ENCODE results near the gene HOXD12. TPM values are rescaled to one million over a fixed set of nuclear protein-coding genes. Genes with fewer than 3 reads are reported as not detected.

HOXD12 gene
- total RNA-seq, 2 experiments from 2014 or later, result not detected

- H3K4me3 Mint-ChIP-seq, result peak overlapping the region; percentile 85
- ATAC-seq (ENCODE audit: poor library complexity), result no peak
- Histone ChIP-seq H3K36me3 (ENCODE audit: insufficient read depth, low read length) (no peaks in the 10 kb centered on the region), H3K27ac (ENCODE audit: low read depth in 1 of 2, low read length in 2 of 2) (no peak overlapping the region), H3K4me1 (ENCODE audit: insufficient read depth, low read length) (peaks cover 31% of the 10 kb centered on the region), H3K9me3 (ENCODE audit: control insufficient read depth in 1 of 2, insufficient read depth in 1 of 2, low read length in 2 of 2) (peaks cover 3 to 51% of the 10 kb centered on the region in 2 experiments), H3K27me3 (ENCODE audit: control insufficient read depth in 1 of 2, insufficient read depth in 2 of 2, low read length in 2 of 2) (peaks cover 87 to 93% of the 10 kb centered on the region in 2 experiments), H3K4me3 (ENCODE audit: low read length) (no peak overlapping the region)
- CTCF ChIA-PET, result no interaction called here
- no peak for TF ChIP-seq CTCF (IDR thresholded peaks at IDR 0.05)
- intact Hi-C loops (cut with DNase I, micrococcal nuclease), result no loop called here
- DNase-seq, result peak in 1 of 14 experiments; percentile 25
- H3K9me3 Mint-ChIP-seq, result no peaks in the 10 kb centered on the region
- peaks cover 90% of the 10 kb centered on the region for H3K27me3 Mint-ChIP-seq
- H3K4me1 Mint-ChIP-seq (ENCODE audit: low read depth), result peaks cover 41% of the 10 kb centered on the region
- peak overlapping the region; percentile 43 for H3K27ac Mint-ChIP-seq
- POLR2A ChIA-PET, result no interaction called here
- H3K36me3 Mint-ChIP-seq (ENCODE audit: low read depth), result peaks cover 7% of the 10 kb centered on the region
Observed at GRCh38 chr2:176105730-176106580, 6.4 kb downstream of the HOXD12 start.

- peaks cover 35% of the 10 kb centered on the region for H3K4me1 ChIP-seq (ENCODE audit: insufficient read depth, low read length)
- Mint-ChIP-seq H3K9me3 (no peaks in the 10 kb centered on the region), H3K4me1 (ENCODE audit: low read depth) (peaks cover 41% of the 10 kb centered on the region), H3K27me3 (peaks cover 90% of the 10 kb centered on the region), H3K4me3 (peak within 1 kb of the TSS; percentile 85), H3K36me3 (ENCODE audit: low read depth) (peaks cover 7% of the 10 kb centered on the region), H3K27ac (peak within 1 kb of the TSS; percentile 43)
- ChIA-PET CTCF (no interaction called here), POLR2A (no interaction called here)
- H3K9me3 ChIP-seq (ENCODE audit: control insufficient read depth in 1 of 2, insufficient read depth in 1 of 2, low read length in 2 of 2), result peaks cover 3 to 57% of the 10 kb centered on the region in 2 experiments
- DNase-seq (peak in 3 of 14 experiments; percentile 15 to 44 (median 30)), ATAC-seq (ENCODE audit: poor library complexity) (no peak)
- no peaks in the 10 kb centered on the region for H3K36me3 ChIP-seq (ENCODE audit: insufficient read depth, low read length)
- intact Hi-C loops (cut with DNase I, micrococcal nuclease), result no loop called here
- peaks cover 87 to 93% of the 10 kb centered on the region in 2 experiments for H3K27me3 ChIP-seq (ENCODE audit: control insufficient read depth in 1 of 2, insufficient read depth in 2 of 2, low read length in 2 of 2)
- no peak within 1 kb of the TSS for H3K4me3 ChIP-seq (ENCODE audit: low read length)
- TF ChIP-seq CTCF (IDR thresholded peaks at IDR 0.05), result no peak
- H3K27ac ChIP-seq (ENCODE audit: low read depth in 1 of 2, low read length in 2 of 2), result no peak within 1 kb of the TSS
Observed at GRCh38 chr2:176106581-176107539, 7.3 kb downstream of the HOXD12 start, which contains the start of gene HOXD11. Gene HOXD11 (plus strand): TSS chr2:176107280. CDS start chr2:176107356, 76 bp downstream.

- H3K4me3 Mint-ChIP-seq, result no peak overlapping the region
- H3K4me1 Mint-ChIP-seq (ENCODE audit: low read depth), result peaks cover 41% of the 10 kb centered on the region
- peak in 2 of 14 experiments; percentile 1 to 29 for DNase-seq
- peaks cover 35% of the 10 kb centered on the region for H3K4me1 ChIP-seq (ENCODE audit: insufficient read depth, low read length)
- ChIA-PET CTCF (no interaction called here), POLR2A (no interaction called here)
- H3K4me3 ChIP-seq (ENCODE audit: low read length), result no peak overlapping the region
- no peaks in the 10 kb centered on the region for H3K9me3 Mint-ChIP-seq
- H3K9me3 ChIP-seq (ENCODE audit: control insufficient read depth in 1 of 2, insufficient read depth in 1 of 2, low read length in 2 of 2), result peaks cover 3 to 66% of the 10 kb centered on the region in 2 experiments
- H3K27me3 Mint-ChIP-seq, result peaks cover 90% of the 10 kb centered on the region
- no peak overlapping the region for H3K27ac Mint-ChIP-seq
- no peak overlapping the region for H3K27ac ChIP-seq (ENCODE audit: low read depth in 1 of 2, low read length in 2 of 2)
- no peaks in the 10 kb centered on the region for H3K36me3 ChIP-seq (ENCODE audit: insufficient read depth, low read length)
- intact Hi-C loops (cut with DNase I, micrococcal nuclease), result no loop called here
- ATAC-seq (ENCODE audit: poor library complexity), result no peak
- TF ChIP-seq CTCF (IDR thresholded peaks at IDR 0.05), result no peak
- peaks cover 7% of the 10 kb centered on the region for H3K36me3 Mint-ChIP-seq (ENCODE audit: low read depth)
- peaks cover 87 to 93% of the 10 kb centered on the region in 2 experiments for H3K27me3 ChIP-seq (ENCODE audit: control insufficient read depth in 1 of 2, insufficient read depth in 2 of 2, low read length in 2 of 2)
Observed at GRCh38 chr2:176107731-176108181, 8.2 kb downstream of the HOXD12 start.

Measured in CD4-positive, alpha-beta T cell (primary cell).